DOHH2 (cell line): ENCODE results near the gene UACA.

Experiments
- CTCF ChIP-seq: fragments of 200-600 bp; sonication (generic); IDR thresholded peaks from one replicate; pipeline ENCODE4 v1.5.1; 2014; ENCODE audit warnings: antibody characterized with exemption, mild to moderate bottlenecking, low read depth, low read length; ENCODE audit not compliant: poor library complexity, severe bottlenecking
- EZH2phosphoT487 ChIP-seq: fragments of 200-600 bp; sonication (generic); IDR thresholded peaks from 2 replicates; pipeline ENCODE4 v1.6.1; 2017; ENCODE audit warnings: borderline replicate concordance, mild to moderate bottlenecking, antibody characterized with exemption, low read length, moderate library complexity, mixed read lengths

DNA sequence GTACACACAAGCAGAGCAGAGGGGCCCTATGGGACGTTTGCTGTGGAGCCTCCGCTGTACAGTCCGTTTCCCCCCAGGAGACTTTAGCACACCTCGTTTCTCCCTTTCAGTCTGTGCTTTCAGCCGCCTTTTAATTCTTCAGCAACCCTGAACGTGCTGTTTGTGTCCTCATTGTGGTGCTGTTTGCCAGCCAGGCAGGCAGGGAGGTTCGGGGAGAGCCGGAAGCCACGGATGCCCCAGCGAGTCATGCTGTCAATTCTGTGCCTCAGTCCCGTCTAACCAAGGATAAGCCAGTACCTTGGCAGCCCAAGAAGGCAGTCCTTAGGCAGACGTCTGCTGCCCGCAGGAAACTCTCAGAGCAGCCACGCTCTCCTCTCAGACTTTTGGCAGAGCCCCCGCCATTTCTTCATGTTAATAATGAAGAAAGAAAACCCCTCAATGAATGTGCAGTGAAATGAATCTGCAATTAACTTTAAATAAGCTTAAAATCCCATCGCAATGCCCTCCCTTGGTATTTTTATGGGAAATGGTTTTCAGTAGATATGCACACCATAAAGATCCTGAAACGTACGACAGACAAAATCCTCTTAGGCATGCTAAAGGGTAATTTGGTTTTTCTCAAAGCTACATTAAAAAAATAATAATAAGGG lies 158.6 kb downstream of the UACA start:
- TF ChIP-seq CTCF: no peak
- TF ChIP-seq EZH2phosphoT487: no peak
